Heart right ventricle (tissue), 16 donors: ENCODE data around the gene TPSB2. TPM values are rescaled to one million over a fixed set of nuclear protein-coding genes. Genes with fewer than 3 reads are reported as not detected.
A peak's percentile ranks its signal among the peaks of the same experiment; 100 is the strongest.
"Not testable (repeated sequence)": the region's sequence is repeated elsewhere in the genome, so short reads cannot be mapped to it uniquely, and the experiment has no call there.

ENCODE experiments used
- ATAC-seq, 8 donors: fragments of 200-7000 bp; cut with Tn5 transposase; one replicate each; pipeline ENCODE4 v1.9.1; 2020; ENCODE audit warnings: mild to moderate bottlenecking in 8 of 8, moderate library complexity in 8 of 8, moderate number of reproducible peaks in 1 of 8
- DNase-seq, 2 donors: peaks; one replicate each; pipeline ENCODE4 v3.0.0-alpha.2; 2020
- H3K27ac ChIP-seq, 10 donors: fragments of 200-600 bp; sonication (generic) in 2 of 10; one replicate each; pipeline versions ENCODE4 v1.5.0 to v1.8.0; 2020 to 2022; ENCODE audit warnings: mild to moderate bottlenecking in 3 of 10
- H3K27me3 ChIP-seq, 7 donors: fragments of 200-600 bp; one replicate each; pipeline ENCODE4 v1.8.0; 2021 to 2022; ENCODE audit warnings: mild to moderate bottlenecking in 2 of 7
- H3K36me3 ChIP-seq, 9 donors: fragments of 200-600 bp; sonication (generic) in 1 of 9; one replicate each; pipeline versions ENCODE4 v1.5.0 to v1.8.0; 2020 to 2022; ENCODE audit warnings: mild to moderate bottlenecking in 2 of 9
- H3K4me1 ChIP-seq, 9 donors: fragments of 200-600 bp; sonication (generic) in 1 of 9; one replicate each; pipeline versions ENCODE4 v1.5.0 to v1.8.0; 2020 to 2022; ENCODE audit warnings: mild to moderate bottlenecking in 4 of 9
- H3K4me3 ChIP-seq, 10 donors: fragments of 200-600 bp; sonication (generic) in 2 of 10; one replicate each; pipeline versions ENCODE4 v1.5.0 to v1.8.0; 2020 to 2022; ENCODE audit warnings: mild to moderate bottlenecking in 7 of 10, moderate library complexity in 2 of 10
- H3K9me3 ChIP-seq, 11 donors: fragments of 200-600 bp in 10 of 11; sonication (generic) in 2 of 11; one replicate each; pipeline versions ENCODE4 v1.5.0 to v1.8.0; 2013 to 2022; ENCODE audit warnings: mild to moderate bottlenecking in 2 of 11, control low read depth in 1 of 11, moderate library complexity in 1 of 11
- WGBS, 2 donors: extraction: QIAGEN DNeasy Blood & Tissue Kit; methylation state at CpG; one replicate each; pipeline ENCODE4 v1.1.7; 2013; ENCODE audit warnings: inconsistent platforms in 1 of 2; 5-methylcytosine and 5-hydroxymethylcytosine counted together
- intact Hi-C, 10 donors: fragments of 100-400 bp; cut with DNase I; formaldehyde crosslinking; loops; one replicate each; pipeline versions ENCODE4 v1.11.1 to v1.14.2; 2022
- polyA plus RNA-seq, 2 donors: library from polyadenylated mRNA; stranded (reverse); fragments of 200-250 nt; gene quantifications; one replicate each; pipeline ENCODE4 v1.2.3, GENCODE V29; 2013
- total RNA-seq, 10 donors: library from RNA; stranded (reverse); fragmentation: NEBNext Ultra II Directional in 3 of 10; extraction: Animal tissue kit (Norgen Biotek cat#: 25700) in 3 of 10; gene quantifications; one replicate each; pipeline versions ENCODE4 v1.2.1 to v1.2.4, GENCODE V29; 2021 to 2023
- TF ChIP-seq, protein P1 (sequence below), 9 donors: fragments of 200-600 bp; sonication (generic) in 2 of 9; IDR thresholded peaks; one replicate each; pipeline versions ENCODE4 v1.5.0 to v1.8.0; 2021 to 2022; ENCODE audit warnings: antibody characterized with exemption in 9 of 9, mild to moderate bottlenecking in 5 of 9, moderate library complexity in 1 of 9
- donor health status: Arrhythmogenic right ventricular cardiomyopathy.
- donor health status: ischemic (EF 13 %, LVEDD 7.1; RV severe dilation, severe dysfunction).
- donor health status: healthy with polysubstance abuse.
- donor health status: DM: no; HTN: yes; CAD: no.
- donor health status: DM: no; HTN: no; CAD: no.
- donor health status: ischemic (EF 25% LVEDD 6.9; RV normal size, moderate dysfunction).
- donor health status: ischemic (EF 25% LVEDD 5.7; RV mildly dilated, moderate dysfunction).
- donor health status: healthy.
- donor health status: DM: yes; HTN: yes; CAD: no.
- donor health status: Ischemic cardiomyopathy.
- donor health status: ischemic (EF 35%, LVEDD 5.7; RV mildly dilated, moderate dysfunction).
- donor health status: nonischemic (EF 11% LVEDD 7.7; RV severe dilation, severe dysfunction).
- donor health status: DM: yes; HTN: yes; CAD: no.
- donor health status: PGD.
- donor health status: ischemic (EF 29% LVEDD 5.4; RV normal size, mild dysfunction).
- donor health status: nonischemic (EF 23%, LVEDD 6.1; RV moderate dilation, normal function).

The TPSB2 gene
- total and polyA plus RNA-seq, 12 donors, result 0.33 to 6.4 (median 1.9) TPM

DNA sequence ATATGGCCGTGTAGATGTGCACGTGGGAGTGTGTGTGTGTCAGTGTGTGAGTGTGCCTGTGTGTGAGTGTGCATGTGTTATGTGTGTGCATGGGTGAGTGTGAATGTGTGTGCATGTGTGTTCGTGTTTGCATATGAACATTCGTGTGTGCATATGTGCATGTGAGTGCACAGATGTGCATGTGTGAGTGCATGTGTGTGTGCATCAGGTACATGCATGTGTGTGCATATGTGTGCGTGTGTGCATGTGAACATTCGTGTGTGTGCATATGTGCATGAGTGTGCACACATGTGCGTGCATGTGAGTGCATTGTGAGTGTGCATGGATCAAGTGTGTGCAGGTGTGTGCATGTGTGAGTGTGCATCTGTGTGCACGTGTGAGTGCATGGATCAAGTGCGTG lies 8.0 kb upstream of the TPSB2 start:
- intact Hi-C loops, result no loop called here

DNA sequence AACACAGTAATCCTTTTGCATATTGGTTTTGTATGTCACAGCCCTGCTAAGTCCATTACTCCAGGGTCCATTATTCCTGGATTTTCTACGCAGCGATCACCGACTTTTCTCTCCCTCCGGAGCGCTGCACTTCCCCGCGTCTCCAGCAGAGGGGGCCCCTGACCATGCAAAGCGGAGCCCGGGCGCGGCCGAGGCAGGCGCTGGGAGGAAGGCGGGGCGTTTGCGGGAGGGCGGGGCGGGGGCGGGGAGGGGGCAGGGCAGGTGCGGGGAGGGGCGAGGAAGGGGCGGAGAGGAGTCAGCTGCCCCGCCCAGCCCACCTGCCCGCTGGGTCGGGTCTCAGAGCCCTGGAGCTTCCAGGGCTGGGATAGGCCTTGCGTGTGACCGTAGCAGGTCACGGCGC lies 6.7 kb upstream of the TPSB2 start:
- H3K36me3 ChIP-seq, intact Hi-C loops, H3K27me3 ChIP-seq, DNase-seq, H3K27ac ChIP-seq, H3K4me3 ChIP-seq, H3K9me3 ChIP-seq, H3K4me1 ChIP-seq: not testable (repeated sequence)
- no CpG with 5 or more reads among the region's 29 CpGs for WGBS, 2 donors
- ATAC-seq, result peak; percentile 40 to 64 (median 56)

More for the DNA sequence above, 8.0 kb upstream of the TPSB2 start:
- Histone ChIP-seq H3K9me3 (no peaks in the 10 kb centered on the region), H3K4me3 (no peak overlapping the region), H3K4me1 (no peaks in the 10 kb centered on the region), H3K36me3 (no peaks in the 10 kb centered on the region), H3K27me3 (no peaks in the 10 kb centered on the region), H3K27ac (no peak overlapping the region)
- TF ChIP-seq, protein P1, sequence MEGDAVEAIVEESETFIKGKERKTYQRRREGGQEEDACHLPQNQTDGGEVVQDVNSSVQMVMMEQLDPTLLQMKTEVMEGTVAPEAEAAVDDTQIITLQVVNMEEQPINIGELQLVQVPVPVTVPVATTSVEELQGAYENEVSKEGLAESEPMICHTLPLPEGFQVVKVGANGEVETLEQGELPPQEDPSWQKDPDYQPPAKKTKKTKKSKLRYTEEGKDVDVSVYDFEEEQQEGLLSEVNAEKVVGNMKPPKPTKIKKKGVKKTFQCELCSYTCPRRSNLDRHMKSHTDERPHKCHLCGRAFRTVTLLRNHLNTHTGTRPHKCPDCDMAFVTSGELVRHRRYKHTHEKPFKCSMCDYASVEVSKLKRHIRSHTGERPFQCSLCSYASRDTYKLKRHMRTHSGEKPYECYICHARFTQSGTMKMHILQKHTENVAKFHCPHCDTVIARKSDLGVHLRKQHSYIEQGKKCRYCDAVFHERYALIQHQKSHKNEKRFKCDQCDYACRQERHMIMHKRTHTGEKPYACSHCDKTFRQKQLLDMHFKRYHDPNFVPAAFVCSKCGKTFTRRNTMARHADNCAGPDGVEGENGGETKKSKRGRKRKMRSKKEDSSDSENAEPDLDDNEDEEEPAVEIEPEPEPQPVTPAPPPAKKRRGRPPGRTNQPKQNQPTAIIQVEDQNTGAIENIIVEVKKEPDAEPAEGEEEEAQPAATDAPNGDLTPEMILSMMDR (IDR thresholded peaks at IDR 0.05), result no peak
- no peak for ATAC-seq
- 85 to 89% methylated on average over 9 of the region's 9 CpGs for WGBS, 2 donors
- no peak for DNase-seq

DNA sequence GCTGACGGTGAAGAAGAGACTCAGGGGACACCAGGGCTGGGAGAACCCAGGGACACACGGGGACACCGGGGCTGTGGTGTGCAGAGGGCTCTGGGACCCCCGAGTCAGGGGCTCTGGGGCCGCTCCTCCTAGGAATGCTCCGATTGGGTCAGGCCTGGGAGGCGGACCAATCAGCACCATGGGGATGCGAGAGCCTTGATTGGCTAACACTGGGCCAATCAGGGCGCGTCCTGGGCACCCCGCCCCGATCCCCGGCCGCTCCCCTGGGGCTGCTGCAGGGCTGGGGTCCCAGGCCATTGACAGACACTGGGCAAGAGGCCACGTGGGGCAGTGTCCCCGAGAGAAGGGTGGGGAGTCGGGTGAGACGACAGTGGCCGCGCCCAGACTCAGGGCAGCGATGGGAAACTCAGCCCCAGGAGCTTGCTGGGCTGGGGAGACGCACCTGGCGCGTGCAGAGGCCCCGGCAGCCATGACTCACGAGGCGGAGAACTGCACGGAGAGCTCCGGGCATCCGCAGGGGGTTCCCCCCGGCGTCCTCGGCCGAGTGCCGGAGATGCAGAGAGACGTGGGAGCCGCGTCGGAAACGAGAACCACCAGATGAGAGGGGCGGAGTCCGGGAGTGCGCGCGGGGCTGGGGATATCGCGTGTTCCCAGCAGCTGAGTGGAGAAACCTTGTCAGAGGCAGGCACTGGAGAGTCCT lies 2.2 kb upstream of the TPSB2 start:
- H3K9me3 ChIP-seq, DNase-seq, H3K27ac ChIP-seq, H3K4me1 ChIP-seq, intact Hi-C loops, H3K36me3 ChIP-seq, H3K27me3 ChIP-seq, H3K4me3 ChIP-seq: not testable (repeated sequence)
- ATAC-seq, result peak in 5 of 8 donors; percentile 28 to 68 (median 53)
- no CpG with 5 or more reads among the region's 47 CpGs for WGBS, 2 donors

DNA sequence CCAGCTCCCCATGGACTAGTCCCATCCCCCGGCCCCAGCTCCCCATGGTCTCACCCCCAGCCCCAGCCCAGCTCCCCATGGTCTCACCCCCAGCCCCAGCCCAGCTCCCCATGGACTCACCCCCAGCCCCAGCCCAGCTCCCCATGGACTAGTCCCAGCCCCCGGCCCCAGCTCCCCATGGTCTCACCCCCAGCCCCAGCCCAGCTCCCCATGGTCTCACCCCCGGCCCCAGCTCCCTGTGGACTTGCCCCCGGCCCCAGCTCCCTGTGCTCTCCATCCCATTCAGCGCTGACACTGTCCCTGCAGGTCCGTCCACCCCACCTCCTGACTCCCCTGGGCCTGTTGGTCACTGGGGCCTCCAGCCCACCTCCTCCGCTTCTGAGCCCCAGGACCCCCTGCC lies 1.3 kb upstream of the TPSB2 start:
- H3K4me1 ChIP-seq, H3K27ac ChIP-seq, intact Hi-C loops, H3K36me3 ChIP-seq, H3K9me3 ChIP-seq, DNase-seq, H3K4me3 ChIP-seq, H3K27me3 ChIP-seq: not testable (repeated sequence)
- WGBS, 2 donors, result 82 to 84% methylated on average over 5 to 7 of the region's 7 CpGs
- peak in 1 of 8 donors; percentile 11 for ATAC-seq

DNA sequence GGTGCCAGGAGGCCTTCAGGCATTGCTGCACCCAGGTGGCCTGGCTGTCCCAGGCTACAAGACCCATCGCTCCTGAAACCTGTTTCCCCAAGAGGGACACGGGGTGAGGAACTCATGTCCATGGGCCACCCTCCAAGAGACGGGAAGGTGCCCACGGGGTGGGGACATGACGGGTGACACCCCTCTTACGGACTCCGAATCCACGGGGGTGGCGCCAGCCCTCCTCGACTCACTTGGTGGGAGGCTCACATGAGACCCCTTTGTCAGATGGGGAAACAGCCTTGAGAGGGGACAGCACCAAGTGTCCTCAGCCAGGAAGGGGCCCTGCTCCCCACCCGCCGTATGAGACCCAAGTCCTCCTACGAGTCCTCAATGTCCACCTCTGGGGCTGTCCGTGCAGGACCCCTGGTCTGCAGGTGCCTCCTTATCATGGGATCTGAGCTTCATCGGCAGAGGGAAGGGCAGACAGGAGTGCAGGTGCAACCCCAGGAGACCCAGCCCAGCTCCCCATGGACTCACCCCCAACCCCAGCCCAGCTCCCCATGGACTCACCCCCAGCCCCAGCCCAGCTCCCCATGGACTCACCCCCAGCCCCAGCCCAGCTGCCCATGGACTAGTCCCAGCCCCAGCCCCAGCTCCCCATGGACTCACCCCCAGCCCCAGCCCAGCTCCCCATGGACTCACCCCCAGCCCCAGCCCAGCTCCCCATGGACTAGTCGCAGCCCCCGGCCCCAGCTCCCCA lies 658 bp upstream of the TPSB2 start:
- intact Hi-C loops, H3K4me1 ChIP-seq, H3K4me3 ChIP-seq, H3K9me3 ChIP-seq, H3K27me3 ChIP-seq, DNase-seq, ATAC-seq, H3K36me3 ChIP-seq, H3K27ac ChIP-seq: not testable (repeated sequence)
- WGBS, 2 donors, result 77 to 83% methylated on average over 17 of the region's 17 CpGs

DNA sequence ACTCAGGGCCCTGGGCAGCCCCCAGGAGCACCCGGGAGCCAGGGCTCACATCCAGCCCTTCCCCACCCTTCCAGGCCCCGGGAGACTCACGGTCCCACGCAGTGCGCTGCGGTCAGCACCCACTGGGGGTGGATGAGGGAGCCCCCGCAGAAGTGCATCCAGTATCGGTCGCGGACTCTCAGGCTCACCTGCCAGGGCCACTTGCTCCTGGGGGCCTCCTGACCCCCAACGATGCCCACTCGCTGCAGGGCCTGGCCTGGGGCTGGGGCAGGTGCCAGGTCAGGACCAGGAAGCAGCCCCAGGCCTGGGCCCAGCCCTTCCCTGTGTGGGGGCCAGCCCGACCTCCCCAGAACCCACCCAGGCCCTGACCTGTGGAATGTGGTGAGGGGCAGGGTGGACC lies 508 bp downstream of the TPSB2 start:
- H3K9me3 ChIP-seq, H3K36me3 ChIP-seq, intact Hi-C loops, ATAC-seq, H3K27me3 ChIP-seq, H3K4me1 ChIP-seq, H3K27ac ChIP-seq, H3K4me3 ChIP-seq, DNase-seq: not testable (repeated sequence)
- WGBS, 2 donors, result 77 to 88% methylated on average over 8 to 12 of the region's 13 CpGs

DNA sequence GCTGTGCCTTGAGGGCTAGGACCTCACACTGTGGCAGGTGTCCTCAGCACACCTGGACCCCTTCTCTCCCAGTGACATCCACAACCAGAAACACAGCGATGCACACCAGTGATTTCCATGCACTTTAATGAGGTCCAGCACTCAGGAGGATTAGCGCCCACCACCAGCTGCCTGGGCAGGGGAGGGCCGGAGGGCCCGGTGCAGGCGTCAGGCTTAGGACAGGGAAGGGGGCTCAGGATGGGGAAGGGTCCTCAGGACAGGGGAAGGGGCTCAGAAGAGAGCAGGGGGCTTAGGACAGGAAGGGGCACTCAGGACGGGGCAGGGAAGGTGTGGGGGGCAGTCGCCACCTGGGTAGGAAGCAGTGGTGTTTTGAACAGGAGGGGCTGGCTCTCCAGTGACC lies 1.8 kb downstream of the TPSB2 start:
- H3K27ac ChIP-seq, intact Hi-C loops, H3K36me3 ChIP-seq, DNase-seq, ATAC-seq, H3K9me3 ChIP-seq, H3K4me3 ChIP-seq, H3K27me3 ChIP-seq, H3K4me1 ChIP-seq: not testable (repeated sequence)
- WGBS, 2 donors, result 74 to 82% methylated on average over 4 to 7 of the region's 7 CpGs

DNA sequence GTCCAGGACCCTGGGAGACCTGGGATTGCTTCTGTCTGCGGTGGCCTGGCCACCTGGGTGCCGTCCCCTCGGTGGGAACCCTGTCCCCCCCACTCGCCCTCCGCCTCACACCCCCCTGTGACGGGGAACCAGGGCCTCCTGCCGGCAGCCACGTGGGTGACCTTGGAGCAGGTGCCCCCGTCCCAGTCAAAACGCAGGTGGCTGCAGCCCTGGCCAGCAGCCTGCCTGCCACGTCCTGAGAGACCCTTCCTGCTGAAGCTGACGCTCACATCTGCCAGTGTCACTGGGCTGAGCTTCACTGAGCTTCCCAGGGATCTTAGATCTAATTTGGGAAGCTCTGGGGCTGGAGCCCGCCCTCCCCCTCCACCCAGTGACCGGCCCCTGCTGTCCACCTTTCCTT lies 3.3 kb downstream of the TPSB2 start:
- WGBS, 2 donors, result 32 to 49% methylated on average over 13 of the region's 14 CpGs
- DNase-seq, H3K9me3 ChIP-seq, intact Hi-C loops, H3K4me3 ChIP-seq, H3K4me1 ChIP-seq, H3K36me3 ChIP-seq, ATAC-seq, H3K27ac ChIP-seq, H3K27me3 ChIP-seq: not testable (repeated sequence)

DNA sequence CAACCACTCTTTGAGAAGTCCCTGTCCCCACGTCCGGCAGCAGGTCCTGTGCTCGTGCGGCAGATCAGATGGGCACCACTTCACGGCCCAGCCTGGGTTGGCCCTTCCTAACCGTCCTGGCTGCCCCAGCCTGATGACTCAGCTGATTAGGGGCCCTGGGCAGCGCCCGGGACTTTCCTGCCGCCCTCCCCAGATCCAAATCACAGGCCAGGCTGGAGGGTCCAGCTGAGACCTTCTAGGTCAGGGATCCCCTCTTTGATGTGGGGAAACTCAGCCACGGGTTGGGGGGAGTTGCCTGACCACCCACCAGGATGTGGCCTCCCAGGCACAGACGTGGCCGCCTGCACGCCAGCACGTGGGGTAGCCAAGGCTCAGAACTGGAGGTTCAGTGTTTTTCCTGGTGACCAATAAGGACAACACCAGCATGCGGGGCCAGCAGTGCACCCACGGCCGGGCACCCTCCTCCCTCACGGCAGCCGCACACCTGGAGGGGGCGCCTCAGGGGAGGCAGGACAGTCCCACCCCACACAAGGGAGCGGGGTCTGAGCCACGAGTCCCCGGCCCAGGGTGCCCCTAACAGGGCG lies 4.2 kb downstream of the TPSB2 start:
- H3K27me3 ChIP-seq, H3K4me1 ChIP-seq, H3K9me3 ChIP-seq, H3K4me3 ChIP-seq, H3K27ac ChIP-seq, intact Hi-C loops, DNase-seq, H3K36me3 ChIP-seq: not testable (repeated sequence)
- peak in 2 of 8 donors; percentile 7 to 12 for ATAC-seq
- WGBS, 2 donors, result 50 to 59% methylated on average over 22 to 24 of the region's 24 CpGs
